B cell (primary cell): ENCODE data around the gene GARIN5A. TPM values are rescaled to one million over a fixed set of nuclear protein-coding genes. Genes with fewer than 3 reads are reported as not detected.

ENCODE experiments used
- ATAC-seq: fragments of 200-7000 bp; cut with Tn5 transposase; one replicate; pipeline ENCODE4 v1.10.0; 2021; ENCODE audit warnings: low read depth, mild to moderate bottlenecking, moderate number of reproducible peaks, moderate library complexity
- CTCF ChIA-PET: fragments of 350-600 bp; sonication (Branson Sonifier 250); formaldehyde crosslinking; loops from one replicate; lab custom pipeline; 2021; ENCODE audit warnings: antibody characterized with exemption, inconsistent platforms; lab: Charles Lee
- POLR2A ChIA-PET: fragments of 350-600 bp; sonication (Branson Sonifier 250); formaldehyde crosslinking; loops from one replicate; lab custom pipeline; 2021; ENCODE audit warnings: antibody characterized with exemption; lab: Charles Lee
- DNase-seq: peaks from one replicate; pipeline ENCODE4 v3.0.0; 2013
- H2AFZ ChIP-seq: 2 replicates; pipeline ENCODE4 v1.6.1; 2012; ENCODE audit warnings: mild to moderate bottlenecking, low read depth, low read length; ENCODE audit not compliant: insufficient read depth, poor library complexity, severe bottlenecking
- H3K27ac ChIP-seq, 2 donors: 1 replicate in 1 of 2; 2 replicates in 1 of 2; pipeline ENCODE4 v1.5.1; 2012 to 2013; ENCODE audit warnings: low read length in 2 of 2, mild to moderate bottlenecking in 2 of 2, moderate library complexity in 1 of 2
- H3K27me3 ChIP-seq, 4 experiments: fragments of 200-600 bp in 1 of 4; sonication (generic) in 1 of 4; replicated peaks in 1 of 4; 1 replicate in 2 of 4; 2 replicates in 2 of 4; pipeline versions ENCODE4 v1.6.1 to v1.7.0; 2013 to 2016; ENCODE audit warnings: low read length in 3 of 4, mild to moderate bottlenecking in 2 of 4, mixed read lengths in 1 of 4, moderate library complexity in 1 of 4; ENCODE audit not compliant: insufficient read depth in 4 of 4, control insufficient read depth in 3 of 4; ENCODE audit errors: control extremely low read depth in 1 of 4
- H3K36me3 ChIP-seq, 2 experiments: replicated peaks in 1 of 2; 1 replicate in 1 of 2; 2 replicates in 1 of 2; pipeline versions ENCODE4 v1.6.1 to v1.7.1; 2013; ENCODE audit warnings: low read length in 1 of 2; ENCODE audit not compliant: insufficient read depth in 2 of 2, control insufficient read depth in 1 of 2; ENCODE audit errors: control extremely low read depth in 1 of 2, extremely low read depth in 1 of 2
- H3K4me1 ChIP-seq, 2 donors: fragments of 200-600 bp in 1 of 2; sonication (generic) in 1 of 2; 1 replicate in 1 of 2; 2 replicates in 1 of 2; pipeline versions ENCODE4 v1.5.1 to v1.6.1; 2013 to 2017; ENCODE audit warnings: low read length in 2 of 2; ENCODE audit not compliant: control insufficient read depth in 2 of 2, insufficient read depth in 2 of 2
- H3K4me2 ChIP-seq: replicated peaks from 2 replicates; pipeline ENCODE3; 2012; ENCODE audit warnings: mild to moderate bottlenecking, low read depth, low read length; ENCODE audit not compliant: poor library complexity, severe bottlenecking
- H3K4me3 ChIP-seq, 5 experiments: fragments of 200-600 bp in 1 of 5; sonication (generic) in 1 of 5; 1 replicate in 3 of 5; 2 replicates in 2 of 5; pipeline versions ENCODE4 v1.5.1 to v1.7.0; 2011 to 2016; ENCODE audit warnings: low read length in 4 of 5, mild to moderate bottlenecking in 4 of 5, low read depth in 2 of 5, control low read depth in 1 of 5, moderate library complexity in 1 of 5; ENCODE audit not compliant: insufficient read depth in 1 of 5; ENCODE audit errors: control extremely low read depth in 1 of 5, extremely low read depth in 1 of 5
- H3K79me2 ChIP-seq: fragments of 200-600 bp; sonication (generic); one replicate; pipeline ENCODE4 v1.6.0; 2016; ENCODE audit warnings: low read length; ENCODE audit not compliant: control insufficient read depth, insufficient read depth
- H3K9ac ChIP-seq: fragments of 200-600 bp; sonication (generic); 2 replicates; pipeline ENCODE4 v1.6.1; 2017; ENCODE audit warnings: mild to moderate bottlenecking, low read length, moderate library complexity
- H3K9me3 ChIP-seq, 3 donors: one replicate each; pipeline versions ENCODE4 v1.6.1 to v1.7.1; 2013; ENCODE audit warnings: low read length in 2 of 3; ENCODE audit not compliant: control insufficient read depth in 2 of 3, insufficient read depth in 1 of 3; ENCODE audit errors: control extremely low read depth in 1 of 3
- H4K20me1 ChIP-seq: 2 replicates; pipeline ENCODE4 v1.6.0; 2012; ENCODE audit warnings: mild to moderate bottlenecking, low read length; ENCODE audit not compliant: insufficient read depth, control insufficient read depth, poor library complexity, severe bottlenecking
- H3K27ac Mint-ChIP-seq: one replicate; pipeline ENCODE4 v1.8.0; 2021; ENCODE audit warnings: mixed read lengths
- H3K27me3 Mint-ChIP-seq: one replicate; pipeline ENCODE4 v1.8.0; 2021; ENCODE audit warnings: mixed read lengths
- H3K4me1 Mint-ChIP-seq: one replicate; pipeline ENCODE4 v1.8.0; 2021; ENCODE audit warnings: mixed read lengths
- H3K4me3 Mint-ChIP-seq: one replicate; pipeline ENCODE4 v1.8.0; 2021; ENCODE audit warnings: mixed read lengths
- H3K9me3 Mint-ChIP-seq: one replicate; pipeline ENCODE4 v1.8.0; 2022; ENCODE audit warnings: mixed read lengths; ENCODE audit not compliant: insufficient read depth
- EZH2 ChIP-seq: IDR thresholded peaks from 2 replicates; pipeline ENCODE4 v1.6.1; 2012; ENCODE audit warnings: borderline replicate concordance, low read depth, mild to moderate bottlenecking, moderate library complexity, low read length; ENCODE audit not compliant: insufficient read depth, poor library complexity, severe bottlenecking
- WGBS: methylation state at CpG from one replicate; pipeline ENCODE4 v1.1.5; 2013; ENCODE audit warnings: missing lambda C conversion rate; ENCODE audit not compliant: insufficient coverage; 5-methylcytosine and 5-hydroxymethylcytosine counted together
- intact Hi-C: fragments of 100-400 bp; cut with micrococcal nuclease; formaldehyde crosslinking; loops from one replicate; pipeline ENCODE4 v1.10.0; 2022
- polyA plus RNA-seq: library from polyadenylated mRNA; depleted of rRNA; stranded (reverse); fragments of >200 nt; gene quantifications from 2 replicates; pipeline ENCODE4 v1.2.3, GENCODE V29; 2012
- total RNA-seq, 2 donors: library from RNA; stranded (reverse); fragments of 120-200 nt in 1 of 2; gene quantifications; 1 replicate in 1 of 2; 2 replicates in 1 of 2; pipeline versions ENCODE4 v1.2.3 to v1.2.4, GENCODE V29; 2013 to 2022
- TF ChIP-seq, protein P1 (sequence below): fragments of 200-600 bp; IDR thresholded peaks from one replicate; pipeline ENCODE4 v1.8.0; 2022; ENCODE audit warnings: antibody characterized with exemption, mild to moderate bottlenecking

GARIN5A gene
- total and polyA plus RNA-seq, 2 donors (not counting 1 experiment from before 2014, with no cell fraction given) = 0.22 to 0.34 TPM

DNA sequence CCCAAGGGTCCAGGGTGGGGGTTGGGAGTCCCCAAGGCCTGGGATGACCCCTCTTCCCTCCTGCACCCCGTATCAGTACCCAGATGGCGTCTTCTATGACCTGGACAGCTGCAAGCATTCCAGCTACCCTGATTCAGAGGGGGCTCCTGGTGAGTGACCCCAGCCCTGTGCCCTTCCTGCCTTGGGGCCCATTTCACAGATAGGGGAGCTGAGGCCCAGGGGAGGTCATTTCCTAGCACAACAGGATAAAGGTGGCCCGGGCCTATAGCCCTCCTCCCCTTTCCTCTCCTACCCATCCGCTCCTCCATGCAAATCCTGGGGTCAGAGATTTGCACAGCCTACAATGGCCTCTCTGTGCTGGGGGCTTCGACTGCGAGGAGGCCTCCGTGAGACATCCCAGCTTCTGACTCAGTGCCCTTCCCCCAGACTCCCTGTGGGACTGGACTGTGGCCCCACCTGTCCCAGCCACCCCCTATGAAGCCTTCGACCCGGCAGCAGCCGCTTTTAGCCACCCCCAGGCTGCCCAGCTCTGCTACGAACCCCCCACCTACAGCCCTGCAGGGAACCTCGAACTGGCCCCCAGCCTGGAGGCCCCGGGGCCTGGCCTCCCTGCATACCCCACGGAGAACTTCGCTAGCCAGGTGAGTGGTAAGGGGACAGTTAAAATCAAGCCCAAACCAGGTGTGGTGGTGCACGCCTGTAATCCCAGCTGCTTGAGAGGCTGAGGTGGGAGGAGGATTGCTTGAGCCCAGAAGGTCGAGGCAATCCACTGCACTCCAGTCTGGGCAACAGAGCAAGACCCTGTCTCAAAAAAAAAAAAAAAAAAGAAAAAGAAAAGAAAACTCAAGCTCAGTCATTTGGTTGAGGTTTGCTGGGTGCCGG is 54.0 kb downstream of the GARIN5A start:
- peak overlapping the region; percentile 94 for H3K4me3 Mint-ChIP-seq
- CTCF ChIA-PET = interaction anchor here (7.3 kb wide), 1 partner anchor 39 kb away, joined by 36 read pairs; no protein-coding TSS in a partner anchor
- H3K36me3 ChIP-seq = peaks cover 0 to 61% of the 10 kb centered on the region in 2 experiments

More for the DNA sequence above, 54.0 kb downstream of the GARIN5A start:
- H3K9me3 ChIP-seq = no peaks in the 10 kb centered on the region
- Mint-ChIP-seq H3K9me3 (no peaks in the 10 kb centered on the region), H3K4me1 (peaks cover 52% of the 10 kb centered on the region), H3K27me3 (no peaks in the 10 kb centered on the region), H3K27ac (peak overlapping the region; percentile 94)
- H2AFZ ChIP-seq = no peak overlapping the region
- 70% methylated on average over 11 of the region's 18 CpGs for WGBS
- intact Hi-C loops = no loop called here
- no peaks in the 10 kb centered on the region for H3K27me3 ChIP-seq
- H3K27ac ChIP-seq = peak overlapping the region; percentile 63 to 98
- DNase-seq (no peak), ATAC-seq (no peak)
- peaks cover 39 to 66% of the 10 kb centered on the region in 2 donors for H3K4me1 ChIP-seq
- TF ChIP-seq, protein P1, sequence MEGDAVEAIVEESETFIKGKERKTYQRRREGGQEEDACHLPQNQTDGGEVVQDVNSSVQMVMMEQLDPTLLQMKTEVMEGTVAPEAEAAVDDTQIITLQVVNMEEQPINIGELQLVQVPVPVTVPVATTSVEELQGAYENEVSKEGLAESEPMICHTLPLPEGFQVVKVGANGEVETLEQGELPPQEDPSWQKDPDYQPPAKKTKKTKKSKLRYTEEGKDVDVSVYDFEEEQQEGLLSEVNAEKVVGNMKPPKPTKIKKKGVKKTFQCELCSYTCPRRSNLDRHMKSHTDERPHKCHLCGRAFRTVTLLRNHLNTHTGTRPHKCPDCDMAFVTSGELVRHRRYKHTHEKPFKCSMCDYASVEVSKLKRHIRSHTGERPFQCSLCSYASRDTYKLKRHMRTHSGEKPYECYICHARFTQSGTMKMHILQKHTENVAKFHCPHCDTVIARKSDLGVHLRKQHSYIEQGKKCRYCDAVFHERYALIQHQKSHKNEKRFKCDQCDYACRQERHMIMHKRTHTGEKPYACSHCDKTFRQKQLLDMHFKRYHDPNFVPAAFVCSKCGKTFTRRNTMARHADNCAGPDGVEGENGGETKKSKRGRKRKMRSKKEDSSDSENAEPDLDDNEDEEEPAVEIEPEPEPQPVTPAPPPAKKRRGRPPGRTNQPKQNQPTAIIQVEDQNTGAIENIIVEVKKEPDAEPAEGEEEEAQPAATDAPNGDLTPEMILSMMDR = no peak
- no peak for TF ChIP-seq EZH2
- H4K20me1 ChIP-seq = peaks cover 66% of the 10 kb centered on the region
- POLR2A ChIA-PET = interaction anchor here (0.7 kb wide), 1 partner anchor 1908 kb away, joined by 4 read pairs; no protein-coding TSS in a partner anchor
- peak overlapping the region; percentile 97 for H3K9ac ChIP-seq
- peak overlapping the region; percentile 63 for H3K4me2 ChIP-seq
- H3K79me2 ChIP-seq = peaks cover 60% of the 10 kb centered on the region
- H3K4me3 ChIP-seq = peak overlapping the region in 4 of 5 experiments; percentile 26 to 46 (median 36)
